ENCODE results near the gene FAM118B. TPM values are rescaled to one million over a fixed set of nuclear protein-coding genes. Genes with fewer than 3 reads are reported as not detected.

FAM118B gene
- total RNA-seq, 1 donor from 2014 or later = 25.6 TPM

DNA sequence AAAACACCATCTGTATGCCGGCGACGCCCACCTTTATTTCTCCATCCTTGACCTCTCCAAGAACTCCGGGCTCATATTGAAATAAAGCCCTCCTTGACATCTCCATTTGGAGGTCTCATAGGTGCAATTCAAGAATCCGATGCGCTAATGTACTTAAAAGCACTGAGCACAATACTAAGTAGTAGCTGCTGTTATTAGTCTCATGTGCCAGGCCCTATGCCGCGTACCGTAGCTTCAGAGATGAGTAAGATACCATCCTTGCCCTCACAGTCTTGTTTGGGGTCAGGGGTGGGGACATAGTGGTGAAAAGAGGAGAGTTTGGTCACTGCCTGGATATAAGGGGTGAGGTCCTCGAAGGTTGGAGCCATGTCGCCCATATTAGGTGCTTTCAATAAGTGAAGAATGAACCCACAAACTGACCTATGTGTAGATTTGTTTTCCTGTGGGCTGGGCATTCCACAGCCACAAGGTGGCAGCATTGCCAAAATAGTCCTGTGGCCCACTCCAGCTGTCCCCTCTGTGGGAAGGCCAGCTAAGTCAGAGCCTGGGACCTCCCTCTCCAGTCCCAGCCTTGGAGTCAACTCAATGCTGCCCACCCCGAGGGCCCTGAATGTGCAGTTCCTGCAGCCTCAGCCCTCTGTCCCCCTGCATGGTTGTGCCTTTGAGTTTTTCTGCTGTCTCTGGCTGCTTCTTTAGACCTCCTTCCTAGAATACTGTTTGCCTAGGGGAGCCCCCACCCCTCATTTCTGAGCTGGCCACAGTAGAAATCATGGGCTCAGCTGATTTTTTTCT, 98.8 kb downstream of the FAM118B start:
- peak; percentile 80 to 85 for DNase-seq (ENCODE audit: low read depth in 2 of 2)

- peak in 1 of 2 donors; percentile 12 for DNase-seq (ENCODE audit: low read depth in 2 of 2)
These were observed 99.4 kb downstream of the FAM118B start for GRCh38 chr11:126310992-126311310.

GRCh38 chr11:126311401-126312291, 100.1 kb downstream of the FAM118B start:
- DNase-seq (ENCODE audit: low read depth in 2 of 2) = no peak

Other genes with a start within 250 kb of the FAM118B start
- gene CDON, start 148.9 kb upstream of the FAM118B start, total RNA-seq = 0.65 and 4.4 TPM in 2 replicates
- gene RPUSD4, start 132 bp upstream of the FAM118B start, total RNA-seq = 22.0 and 26.2 TPM in 2 replicates
- 29.9 and 39.5 TPM in 2 replicates for gene SRPRA, start 57.1 kb downstream of the FAM118B start, total RNA-seq
- gene FOXRED1, start 57.4 kb downstream of the FAM118B start, total RNA-seq = 6.2 and 8.1 TPM in 2 replicates
- gene TIRAP, start 71.3 kb downstream of the FAM118B start, total RNA-seq = 2.6 and 4.2 TPM in 2 replicates
- gene DCPS, start 92.3 kb downstream of the FAM118B start, total RNA-seq = 4.4 and 10.5 TPM in 2 replicates
- 12.9 and 14.7 TPM in 2 replicates for gene ST3GAL4, start 143.9 kb downstream of the FAM118B start, total RNA-seq